Neural cell (in vitro differentiated cells): ENCODE measurements around the gene FAM20C. TPM values are rescaled to one million over a fixed set of nuclear protein-coding genes. Genes with fewer than 3 reads are reported as not detected.

Experiments used
- H2AFZ ChIP-seq: fragments of 200-600, 300-800 bp; sonication (generic), shearing (Covaris generic); 2 replicates; pipeline ENCODE4 v1.6.0; 2014; ENCODE audit warnings: low read depth, mild to moderate bottlenecking, antibody characterized with exemption, low read length, moderate library complexity
- H3F3A ChIP-seq: fragments of 200-600 bp; shearing (Covaris generic); 2 replicates; pipeline ENCODE4 v1.6.1; 2016; ENCODE audit warnings: mild to moderate bottlenecking, moderate library complexity, mixed read lengths, antibody characterized with exemption, low read length; ENCODE audit not compliant: insufficient read depth, poor library complexity, severe bottlenecking
- H3K27ac ChIP-seq: fragments of 200-600, 300-800 bp; sonication (generic), shearing (Covaris generic); 2 replicates; pipeline ENCODE4 v1.5.1; 2014; ENCODE audit warnings: mild to moderate bottlenecking, low read length, moderate library complexity
- H3K27me3 ChIP-seq: fragments of 300-800, 200-600 bp; sonication (generic), shearing (Covaris generic); 2 replicates; pipeline ENCODE4 v1.6.0; 2014; ENCODE audit warnings: mild to moderate bottlenecking, low read depth, low read length, moderate library complexity; ENCODE audit not compliant: insufficient read depth
- H3K36me3 ChIP-seq: fragments of 300-800, 200-600 bp; sonication (generic), shearing (Covaris generic); 2 replicates; pipeline ENCODE4 v1.5.1; 2014; ENCODE audit warnings: mild to moderate bottlenecking, antibody characterized with exemption, low read length, moderate library complexity; ENCODE audit not compliant: insufficient read depth
- H3K4me2 ChIP-seq: fragments of 300-800, 200-600 bp; sonication (generic), shearing (Covaris generic); 2 replicates; pipeline ENCODE4 v1.6.0; 2014; ENCODE audit warnings: mild to moderate bottlenecking, low read length
- H3K4me3 ChIP-seq: fragments of 300-800, 200-600 bp; sonication (generic), shearing (Covaris generic); 2 replicates; pipeline ENCODE4 v1.5.1; 2014; ENCODE audit warnings: mild to moderate bottlenecking, low read length, moderate library complexity
- H3K79me2 ChIP-seq: fragments of 200-600 bp; shearing (Covaris generic); replicated peaks from 2 replicates; pipeline ENCODE4 v1.6.0; 2014; ENCODE audit warnings: mild to moderate bottlenecking, low read length, moderate library complexity; ENCODE audit not compliant: insufficient read depth
- H3K9ac ChIP-seq: fragments of 300-800, 200-600 bp; sonication (generic), shearing (Covaris generic); 2 replicates; pipeline ENCODE4 v1.6.1; 2016; ENCODE audit warnings: mild to moderate bottlenecking, low read length, mixed read lengths
- H3K9me2 ChIP-seq: fragments of 200-600 bp; shearing (Covaris generic); 2 replicates; pipeline ENCODE4 v1.6.1; 2016; ENCODE audit warnings: mild to moderate bottlenecking, low read length, mixed read lengths; ENCODE audit not compliant: insufficient read depth
- H3K9me3 ChIP-seq: fragments of 200-600, 300-800 bp; sonication (generic), shearing (Covaris generic); 2 replicates; pipeline ENCODE4 v1.6.1; 2016; ENCODE audit warnings: mild to moderate bottlenecking, mixed run types, low read length, moderate library complexity, mixed read lengths
- H4K20me1 ChIP-seq: fragments of 200-600 bp; shearing (Covaris generic); 2 replicates; pipeline ENCODE4 v1.6.1; 2016; ENCODE audit warnings: mild to moderate bottlenecking, mixed run types; ENCODE audit not compliant: insufficient read depth
- CTCF ChIP-seq: fragments of 450-650 bp; IDR thresholded peaks from 2 replicates; pipeline ENCODE4 v1.5.1; 2014; ENCODE audit warnings: antibody characterized with exemption, mild to moderate bottlenecking, moderate library complexity; ENCODE audit not compliant: poor library complexity, severe bottlenecking
- EP300 ChIP-seq: fragments of 450-650 bp; conservative IDR thresholded peaks from 2 replicates; pipeline ENCODE4 v1.6.1; 2014; ENCODE audit warnings: antibody characterized with exemption, mild to moderate bottlenecking, moderate library complexity; ENCODE audit not compliant: poor library complexity, severe bottlenecking
- EZH2 ChIP-seq: fragments of 200-600, 300-800 bp; shearing (Covaris generic), sonication (generic); IDR thresholded peaks from 2 replicates; pipeline ENCODE4 v1.6.1; 2014; ENCODE audit warnings: antibody characterized with exemption, low read length, borderline replicate concordance, mild to moderate bottlenecking; ENCODE audit not compliant: insufficient read depth, poor library complexity, severe bottlenecking
- MXI1 ChIP-seq: fragments of 450-650 bp; conservative IDR thresholded peaks from 2 replicates; pipeline ENCODE4 v1.6.1; 2014; ENCODE audit warnings: antibody characterized with exemption, mild to moderate bottlenecking; ENCODE audit not compliant: poor library complexity, severe bottlenecking
- POLR2AphosphoS5 ChIP-seq: IDR thresholded peaks from 2 replicates; pipeline ENCODE4 v1.6.1; 2012
- RAD21 ChIP-seq: fragments of 450-650 bp; conservative IDR thresholded peaks from 2 replicates; pipeline ENCODE4 v1.6.1; 2014; ENCODE audit warnings: antibody characterized with exemption, mild to moderate bottlenecking, moderate library complexity
- REST ChIP-seq: IDR thresholded peaks from 2 replicates; pipeline ENCODE4 v1.6.1; 2012; ENCODE audit warnings: borderline replicate concordance
- SMC3 ChIP-seq: fragments of 450-650 bp; conservative IDR thresholded peaks from 2 replicates; pipeline ENCODE4 v1.6.1; 2014; ENCODE audit warnings: antibody characterized with exemption, mild to moderate bottlenecking, moderate library complexity; ENCODE audit not compliant: poor library complexity
- TAF1 ChIP-seq: IDR thresholded peaks from 2 replicates; pipeline ENCODE4 v1.6.1; 2012; ENCODE audit warnings: low read depth
- polyA plus RNA-seq: library from polyadenylated mRNA; depleted of rRNA; stranded (reverse); fragments of >200 nt; gene quantifications from 2 replicates; pipeline ENCODE4 v1.2.3, GENCODE V29; 2014

Gene FAM20C
- polyA plus RNA-seq, 1 donor from 2014 or later = 22.7 TPM

- H3K4me2 ChIP-seq = no peak overlapping the region
- H3K4me3 ChIP-seq = no peak overlapping the region
- H2AFZ ChIP-seq = no peak overlapping the region
Measured at GRCh38 chr7:156111-157007, 36.0 kb upstream of the FAM20C start.

GRCh38 chr7:157008-157310 lies 35.4 kb upstream of the FAM20C start:
- no peak overlapping the region for H3K4me3 ChIP-seq
- H3K27me3 ChIP-seq = no peaks in the 10 kb centered on the region
- H2AFZ ChIP-seq = no peak overlapping the region
- H3K36me3 ChIP-seq = no peaks in the 10 kb centered on the region
- no peaks in the 10 kb centered on the region for H3K79me2 ChIP-seq
- no peaks in the 10 kb centered on the region for H3K9me3 ChIP-seq
- H4K20me1 ChIP-seq = no peaks in the 10 kb centered on the region
- no peak overlapping the region for H3K27ac ChIP-seq
- no peak overlapping the region for H3K9ac ChIP-seq
- no peak overlapping the region for H3K4me2 ChIP-seq
- no peaks in the 10 kb centered on the region for H3F3A ChIP-seq
- no peaks in the 10 kb centered on the region for H3K9me2 ChIP-seq
- TF ChIP-seq SMC3 = no peak
- no peak for TF ChIP-seq EZH2
- no peak for TF ChIP-seq REST
- TF ChIP-seq TAF1 = no peak
- TF ChIP-seq MXI1 = no peak
- no peak for TF ChIP-seq POLR2AphosphoS5

More at GRCh38 chr7:156111-157007, 36.0 kb upstream of the FAM20C start:
- Histone ChIP-seq H3K79me2 (no peaks in the 10 kb centered on the region), H3F3A (no peaks in the 10 kb centered on the region), H3K9me2 (no peaks in the 10 kb centered on the region), H3K9me3 (no peaks in the 10 kb centered on the region), H3K9ac (no peak overlapping the region), H4K20me1 (no peaks in the 10 kb centered on the region), H3K36me3 (no peaks in the 10 kb centered on the region), H3K27ac (no peak overlapping the region), H3K27me3 (no peaks in the 10 kb centered on the region)
- TF ChIP-seq SMC3 = no peak
- TF ChIP-seq CTCF = no peak
- TF ChIP-seq MXI1 = no peak
- no peak for TF ChIP-seq POLR2AphosphoS5
- no peak for TF ChIP-seq EP300
- TF ChIP-seq TAF1 = no peak
- no peak for TF ChIP-seq REST
- no peak for TF ChIP-seq RAD21
- TF ChIP-seq EZH2 = no peak
